CD4-positive, alpha-beta T cell treated with Interleukin-2 at 100 ng/mL for 4 hours (primary cell): ENCODE data around the gene PBX2.
"Not testable (repeated sequence)": the region's sequence is repeated elsewhere in the genome, so short reads cannot be mapped to it uniquely, and the experiment has no call there.

ENCODE experiments used
- DNase-seq: peaks from one replicate; pipeline ENCODE4 v3.0.0-alpha.2; 2020; ENCODE audit warnings: low spot score

Gene PBX2

GRCh38 chr6:32203426-32204267 lies 13.6 kb upstream of the PBX2 start:
- DNase-seq: no peak

GRCh38 chr6:32202186-32202585 lies 12.2 kb upstream of the PBX2 start:
- no peak for DNase-seq

- DNase-seq: no peak
Measured at GRCh38 chr6:32200711-32201475, 10.9 kb upstream of the PBX2 start.

- no peak for DNase-seq
Measured at GRCh38 chr6:32198866-32199265, 8.9 kb upstream of the PBX2 start.

- no peak for DNase-seq
Measured at GRCh38 chr6:32198345-32198696, 8.3 kb upstream of the PBX2 start.

GRCh38 chr6:32196682-32197616 lies 6.9 kb upstream of the PBX2 start:
- DNase-seq: no peak

GRCh38 chr6:32195902-32196681 lies 6.1 kb upstream of the PBX2 start:
- DNase-seq: peak; percentile 44

GRCh38 chr6:32195652-32195901 lies 5.6 kb upstream of the PBX2 start:
- DNase-seq: peak; percentile 100

- peak; percentile 37 for DNase-seq
Measured at GRCh38 chr6:32194825-32195651, 5.0 kb upstream of the PBX2 start.

GRCh38 chr6:32194388-32194787 lies 4.4 kb upstream of the PBX2 start:
- no peak for DNase-seq

GRCh38 chr6:32193096-32193495 lies 3.1 kb upstream of the PBX2 start:
- not testable (repeated sequence) for DNase-seq

GRCh38 chr6:32192608-32193039 lies 2.6 kb upstream of the PBX2 start, which contains the start of gene GPSM3:
TSS of gene GPSM3 (minus strand) at chr6:32192643. CDS start at chr6:32192513, 130 bp downstream.
- DNase-seq: peak; percentile 47

GRCh38 chr6:32191696-32192607 lies 1.9 kb upstream of the PBX2 start:
- no peak for DNase-seq

- DNase-seq: no peak
Measured at GRCh38 chr6:32190911-32191677, 1.1 kb upstream of the PBX2 start.

- DNase-seq: no peak
Measured at GRCh38 chr6:32189742-32190053, 304 bp downstream of the PBX2 start.

- DNase-seq: no peak
Measured at GRCh38 chr6:32189069-32189741, 797 bp downstream of the PBX2 start.

GRCh38 chr6:32188381-32189068 lies 1.5 kb downstream of the PBX2 start:
- DNase-seq: no peak
